Loucy (cell line): ENCODE results near the gene POLR2H.

Experiments
- H2AFZ ChIP-seq: fragments of 200-600 bp; sonication (generic); 2 replicates; pipeline ENCODE4 v1.6.0; 2016; ENCODE audit warnings: antibody characterized with exemption, mild to moderate bottlenecking, low read length, moderate library complexity
- H3F3A ChIP-seq: fragments of 200-600 bp; 2 replicates; pipeline ENCODE4 v1.6.0; 2016; ENCODE audit warnings: antibody characterized with exemption, low read depth, mild to moderate bottlenecking
- H3K27me3 ChIP-seq: fragments of 200-600 bp; sonication (generic); 2 replicates; pipeline ENCODE4 v1.6.1; 2014; ENCODE audit warnings: low read length, mild to moderate bottlenecking; ENCODE audit not compliant: insufficient read depth, poor library complexity, severe bottlenecking
- H3K36me3 ChIP-seq: fragments of 200-600 bp; sonication (generic); 2 replicates; pipeline ENCODE4 v1.6.1; 2016; ENCODE audit warnings: low read length; ENCODE audit not compliant: insufficient read depth
- H3K4me1 ChIP-seq: fragments of 200-600 bp; sonication (generic); 2 replicates; pipeline ENCODE4 v1.5.1; 2014; ENCODE audit warnings: low read length, mild to moderate bottlenecking; ENCODE audit not compliant: insufficient read depth, poor library complexity, severe bottlenecking
- H3K4me2 ChIP-seq: fragments of 200-600 bp; sonication (generic); 2 replicates; pipeline ENCODE4 v1.6.0; 2014; ENCODE audit warnings: antibody characterized with exemption, low read length, low read depth, mild to moderate bottlenecking; ENCODE audit not compliant: poor library complexity, severe bottlenecking
- H3K4me3 ChIP-seq: fragments of 200-600 bp; sonication (generic); 2 replicates; pipeline ENCODE4 v1.5.1; 2014; ENCODE audit warnings: low read length, mild to moderate bottlenecking, mixed read lengths; ENCODE audit not compliant: poor library complexity, severe bottlenecking
- H3K79me2 ChIP-seq: fragments of 200-600 bp; sonication (generic); 2 replicates; pipeline ENCODE4 v1.6.1; 2014; ENCODE audit warnings: low read length; ENCODE audit not compliant: insufficient read depth
- H3K9ac ChIP-seq: fragments of 200-600 bp; sonication (generic); 2 replicates; pipeline ENCODE4 v1.6.0; 2014; ENCODE audit warnings: mild to moderate bottlenecking, low read depth, low read length, moderate library complexity; ENCODE audit not compliant: poor library complexity, severe bottlenecking
- H3K9me2 ChIP-seq: fragments of 200-600 bp; sonication (generic); replicated peaks from 2 replicates; pipeline ENCODE4 v1.6.1; 2016; ENCODE audit warnings: low read depth, low read length, mixed read lengths
- H3K9me3 ChIP-seq: fragments of 200-600 bp; sonication (generic); 2 replicates; pipeline ENCODE4 v1.6.1; 2014; ENCODE audit warnings: mild to moderate bottlenecking, antibody characterized with exemption, low read length, low read depth; ENCODE audit not compliant: insufficient read depth
- H4K20me1 ChIP-seq: fragments of 200-600 bp; sonication (generic); 2 replicates; pipeline ENCODE4 v1.6.0; 2014; ENCODE audit warnings: antibody characterized with exemption, low read length, mild to moderate bottlenecking; ENCODE audit not compliant: insufficient read depth, poor library complexity, severe bottlenecking
- EZH2phosphoT487 ChIP-seq: fragments of 200-600 bp; IDR thresholded peaks from 2 replicates; pipeline ENCODE4 v1.6.1; 2018; ENCODE audit warnings: antibody characterized with exemption, mild to moderate bottlenecking, moderate library complexity, borderline replicate concordance
- TF ChIP-seq, protein P1 (sequence below): fragments of 200-600 bp; sonication (generic); conservative IDR thresholded peaks from 2 replicates; pipeline ENCODE4 v1.5.1; 2014; ENCODE audit warnings: mild to moderate bottlenecking, antibody characterized with exemption, low read length

Gene POLR2H

DNA sequence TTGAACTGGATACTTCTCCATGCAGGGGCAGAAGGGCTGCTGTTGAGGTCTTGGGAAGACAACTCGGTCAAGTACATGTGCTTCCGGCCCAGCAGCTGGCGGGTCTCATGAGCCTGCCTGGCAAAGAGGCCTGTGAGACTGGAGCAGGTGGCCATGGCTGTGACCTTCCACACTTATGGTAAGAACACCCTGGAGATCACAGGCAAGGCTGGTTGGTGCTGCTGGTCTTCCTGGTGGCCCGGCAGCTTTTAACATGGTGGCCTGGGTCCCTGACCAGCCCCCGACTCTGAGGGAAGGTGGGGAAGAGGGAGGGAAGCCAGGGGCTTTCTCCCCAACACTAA, 33.8 kb downstream of the POLR2H start:
- no peaks in the 10 kb centered on the region for H3K79me2 ChIP-seq
- no peaks in the 10 kb centered on the region for H3K36me3 ChIP-seq
- no peak overlapping the region for H3K4me3 ChIP-seq
- no peaks in the 10 kb centered on the region for H3F3A ChIP-seq
- H2AFZ ChIP-seq, result no peak overlapping the region
- TF ChIP-seq EZH2phosphoT487, result no peak
- TF ChIP-seq, protein P1, sequence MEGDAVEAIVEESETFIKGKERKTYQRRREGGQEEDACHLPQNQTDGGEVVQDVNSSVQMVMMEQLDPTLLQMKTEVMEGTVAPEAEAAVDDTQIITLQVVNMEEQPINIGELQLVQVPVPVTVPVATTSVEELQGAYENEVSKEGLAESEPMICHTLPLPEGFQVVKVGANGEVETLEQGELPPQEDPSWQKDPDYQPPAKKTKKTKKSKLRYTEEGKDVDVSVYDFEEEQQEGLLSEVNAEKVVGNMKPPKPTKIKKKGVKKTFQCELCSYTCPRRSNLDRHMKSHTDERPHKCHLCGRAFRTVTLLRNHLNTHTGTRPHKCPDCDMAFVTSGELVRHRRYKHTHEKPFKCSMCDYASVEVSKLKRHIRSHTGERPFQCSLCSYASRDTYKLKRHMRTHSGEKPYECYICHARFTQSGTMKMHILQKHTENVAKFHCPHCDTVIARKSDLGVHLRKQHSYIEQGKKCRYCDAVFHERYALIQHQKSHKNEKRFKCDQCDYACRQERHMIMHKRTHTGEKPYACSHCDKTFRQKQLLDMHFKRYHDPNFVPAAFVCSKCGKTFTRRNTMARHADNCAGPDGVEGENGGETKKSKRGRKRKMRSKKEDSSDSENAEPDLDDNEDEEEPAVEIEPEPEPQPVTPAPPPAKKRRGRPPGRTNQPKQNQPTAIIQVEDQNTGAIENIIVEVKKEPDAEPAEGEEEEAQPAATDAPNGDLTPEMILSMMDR, result no peak
- no peaks in the 10 kb centered on the region for H3K9me2 ChIP-seq
- H3K9ac ChIP-seq, result no peak overlapping the region
- H4K20me1 ChIP-seq, result no peaks in the 10 kb centered on the region
- no peaks in the 10 kb centered on the region for H3K4me1 ChIP-seq
- no peaks in the 10 kb centered on the region for H3K27me3 ChIP-seq
- H3K4me2 ChIP-seq, result no peak overlapping the region
- no peaks in the 10 kb centered on the region for H3K9me3 ChIP-seq

DNA sequence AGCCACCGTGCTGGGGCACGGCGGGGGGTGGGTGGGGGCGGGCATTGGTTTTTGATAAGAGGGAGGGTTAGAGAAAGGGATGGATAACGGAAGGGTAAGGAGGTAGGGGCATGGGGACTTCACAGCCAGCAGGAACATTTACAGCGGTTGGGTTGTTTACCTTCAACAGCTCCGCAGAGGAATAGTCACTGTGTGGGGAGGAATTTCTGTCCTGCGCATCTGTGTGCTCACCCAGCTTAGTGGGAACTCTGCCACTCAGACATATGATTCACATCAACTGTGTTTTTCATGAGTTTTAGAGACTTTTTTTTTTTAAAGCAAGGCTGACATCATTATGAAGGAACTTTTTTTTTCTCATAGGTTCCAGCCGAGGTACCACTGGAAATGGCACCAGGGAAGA, 37.9 kb downstream of the POLR2H start:
- Histone ChIP-seq H3K9me3 (no peaks in the 10 kb centered on the region), H3K4me2 (no peak overlapping the region), H3K79me2 (no peaks in the 10 kb centered on the region), H3K27me3 (no peaks in the 10 kb centered on the region), H3K9me2 (no peaks in the 10 kb centered on the region), H3K4me1 (no peaks in the 10 kb centered on the region), H3K36me3 (no peaks in the 10 kb centered on the region), H2AFZ (no peak overlapping the region), H4K20me1 (no peaks in the 10 kb centered on the region), H3K9ac (no peak overlapping the region), H3F3A (no peaks in the 10 kb centered on the region), H3K4me3 (no peak overlapping the region)
- TF ChIP-seq, protein P1, result no peak
- no peak for TF ChIP-seq EZH2phosphoT487

DNA sequence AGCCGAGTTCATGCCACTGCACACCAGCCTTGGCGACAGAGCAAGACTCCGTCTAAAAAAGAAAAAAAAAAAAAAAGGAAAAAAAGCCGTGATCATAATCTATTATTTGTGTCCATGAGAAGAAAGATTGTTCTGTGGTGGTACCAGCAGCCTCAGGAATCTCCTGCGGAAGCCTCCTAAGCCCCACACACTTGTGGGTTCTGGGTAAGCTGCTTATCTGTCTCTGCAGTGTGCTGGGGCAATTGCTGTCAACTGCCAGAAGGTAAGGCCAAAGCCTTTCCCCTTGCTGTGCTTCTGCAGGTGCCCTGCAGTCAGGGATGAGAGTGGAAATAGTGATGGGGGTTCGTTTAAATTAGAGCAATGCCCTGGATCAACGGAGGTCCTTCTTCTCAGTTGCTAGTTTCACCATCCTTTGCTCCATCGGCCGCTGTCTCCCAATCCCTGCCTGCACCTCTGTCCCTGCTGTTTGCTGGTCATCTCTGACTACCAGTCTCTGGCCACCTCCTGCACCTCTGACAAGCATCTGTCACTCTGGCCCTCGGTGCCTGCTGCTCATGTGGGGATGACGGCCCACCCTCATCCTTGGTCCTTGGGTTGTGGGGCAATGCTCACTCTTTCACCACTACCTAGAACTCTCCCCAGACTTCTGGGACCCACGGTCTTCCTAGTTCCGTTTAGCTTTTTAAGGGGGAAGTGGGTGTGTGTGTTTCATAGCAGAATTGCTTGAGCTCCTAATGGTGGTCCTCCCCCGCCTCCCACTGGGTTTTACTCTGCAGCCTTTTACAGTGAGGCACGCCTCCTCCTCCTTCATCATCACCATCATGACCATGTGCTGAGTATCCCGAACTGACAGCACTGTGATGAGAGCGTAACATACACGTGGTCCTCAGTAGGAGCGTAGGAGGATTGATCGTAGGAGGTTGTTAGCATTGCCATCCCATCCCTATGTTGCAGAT, 43.8 kb downstream of the POLR2H start:
- H3K9me3 ChIP-seq, result no peaks in the 10 kb centered on the region
- no peaks in the 10 kb centered on the region for H4K20me1 ChIP-seq

More for the DNA sequence above, 43.8 kb downstream of the POLR2H start:
- TF ChIP-seq EZH2phosphoT487, result no peak
- TF ChIP-seq, protein P1, result no peak
- H3K4me3 ChIP-seq, result no peak overlapping the region
- H3K27me3 ChIP-seq, result no peaks in the 10 kb centered on the region
- no peak overlapping the region for H3K9ac ChIP-seq
- no peaks in the 10 kb centered on the region for H3K4me1 ChIP-seq
- no peak overlapping the region for H3K4me2 ChIP-seq
- H3K9me2 ChIP-seq, result no peaks in the 10 kb centered on the region
- H3F3A ChIP-seq, result no peaks in the 10 kb centered on the region
- H3K79me2 ChIP-seq, result no peaks in the 10 kb centered on the region
- no peak overlapping the region for H2AFZ ChIP-seq
- H3K36me3 ChIP-seq, result no peaks in the 10 kb centered on the region
